A549 treated with dexamethasone at 1 μM for 4 hours (cell line): Measurements from ENCODE around the gene WDPCP. TPM values are rescaled to one million over a fixed set of nuclear protein-coding genes. Genes with fewer than 3 reads are reported as not detected.

Experiments
- total RNA-seq: library from RNA; stranded (reverse); fragments of 200-300 nt; extraction: Qiagen RNA extraction; gene quantifications from 5 replicates; pipeline ENCODE4 v1.2.3, GENCODE V29; 2022

Gene WDPCP, protein sequence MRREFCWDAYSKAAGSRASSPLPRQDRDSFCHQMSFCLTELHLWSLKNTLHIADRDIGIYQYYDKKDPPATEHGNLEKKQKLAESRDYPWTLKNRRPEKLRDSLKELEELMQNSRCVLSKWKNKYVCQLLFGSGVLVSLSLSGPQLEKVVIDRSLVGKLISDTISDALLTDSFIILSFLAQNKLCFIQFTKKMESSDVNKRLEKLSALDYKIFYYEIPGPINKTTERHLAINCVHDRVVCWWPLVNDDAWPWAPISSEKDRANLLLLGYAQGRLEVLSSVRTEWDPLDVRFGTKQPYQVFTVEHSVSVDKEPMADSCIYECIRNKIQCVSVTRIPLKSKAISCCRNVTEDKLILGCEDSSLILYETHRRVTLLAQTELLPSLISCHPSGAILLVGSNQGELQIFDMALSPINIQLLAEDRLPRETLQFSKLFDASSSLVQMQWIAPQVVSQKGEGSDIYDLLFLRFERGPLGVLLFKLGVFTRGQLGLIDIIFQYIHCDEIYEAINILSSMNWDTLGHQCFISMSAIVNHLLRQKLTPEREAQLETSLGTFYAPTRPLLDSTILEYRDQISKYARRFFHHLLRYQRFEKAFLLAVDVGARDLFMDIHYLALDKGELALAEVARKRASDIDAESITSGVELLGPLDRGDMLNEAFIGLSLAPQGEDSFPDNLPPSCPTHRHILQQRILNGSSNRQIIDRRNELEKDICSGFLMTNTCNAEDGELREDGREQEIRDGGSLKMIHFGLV
- 3.9 to 4.8 TPM (median 4.3 TPM) in 5 replicates for total RNA-seq

DNA sequence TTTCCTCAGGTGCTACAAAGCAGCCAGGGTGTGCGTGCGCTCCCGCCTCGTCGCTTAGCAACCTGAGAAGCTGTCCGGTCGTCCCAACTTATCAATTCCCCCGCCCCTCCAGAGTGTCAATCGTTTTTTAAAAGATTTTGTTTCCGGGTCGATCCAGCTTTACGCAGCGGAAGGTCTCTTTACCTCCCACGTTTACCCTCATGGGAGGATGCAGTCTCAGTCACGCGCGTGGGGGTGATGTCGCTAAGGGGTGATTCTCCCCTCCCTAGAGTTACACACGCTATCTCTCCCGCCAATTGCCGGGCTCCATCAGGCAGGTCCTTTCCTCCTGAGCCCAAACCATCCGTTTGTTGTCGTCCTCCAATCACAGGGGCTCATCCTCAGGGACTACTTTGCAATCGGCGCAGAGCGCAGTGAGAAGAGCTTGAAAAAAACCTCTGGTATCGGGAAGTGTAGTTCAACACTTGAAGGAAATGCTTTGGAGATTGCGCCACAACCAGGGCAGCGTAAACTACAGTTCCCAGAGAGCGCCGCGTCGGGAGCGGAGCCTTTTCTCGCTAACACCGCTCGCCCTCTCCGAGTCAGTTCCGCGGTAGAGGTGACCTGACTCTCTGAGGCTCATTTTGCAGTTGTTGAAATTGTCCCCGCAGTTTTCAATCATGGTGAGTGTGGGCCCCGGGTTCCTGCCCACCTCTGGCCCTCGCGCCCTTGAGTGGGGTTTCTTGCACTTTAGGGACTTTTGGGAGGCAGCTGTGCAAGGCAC, at the start of gene WDPCP, which contains the start of gene MDH1:
TSS of gene WDPCP (minus strand) at position 93 of the 763 bp plus-strand sequence. CDS start 206 bp downstream, outside the sequence.
TSS of gene MDH1 (plus strand) at position 579 of the 763 bp plus-strand sequence. CDS start at position 660, 81 bp downstream.

Other genes starting within 250 kb of the WDPCP start
- gene MDH1, start 486 bp upstream of the WDPCP start, total RNA-seq = 224 to 234 TPM (median 229 TPM) in 5 replicates